PFSK-1 (cell line): ENCODE results near the gene E2F7.

Experiments
- POLR2AphosphoS5 ChIP-seq: IDR thresholded peaks from 2 replicates; pipeline ENCODE4 v1.6.1; 2012; ENCODE audit warnings: low read depth, mild to moderate bottlenecking, control low read depth, low read length, moderate library complexity
- TF ChIP-seq, protein P1 (sequence below), 2 experiments: IDR thresholded peaks; 2 replicates each; pipeline versions ENCODE4 v1.6.1 to v1.8.0; 2011 to 2012; ENCODE audit warnings: low read depth in 2 of 2, low read length in 2 of 2, control low read depth in 1 of 2, inconsistent platforms in 1 of 2, mild to moderate bottlenecking in 1 of 2, moderate library complexity in 1 of 2; ENCODE audit not compliant: insufficient read depth in 1 of 2

DNA sequence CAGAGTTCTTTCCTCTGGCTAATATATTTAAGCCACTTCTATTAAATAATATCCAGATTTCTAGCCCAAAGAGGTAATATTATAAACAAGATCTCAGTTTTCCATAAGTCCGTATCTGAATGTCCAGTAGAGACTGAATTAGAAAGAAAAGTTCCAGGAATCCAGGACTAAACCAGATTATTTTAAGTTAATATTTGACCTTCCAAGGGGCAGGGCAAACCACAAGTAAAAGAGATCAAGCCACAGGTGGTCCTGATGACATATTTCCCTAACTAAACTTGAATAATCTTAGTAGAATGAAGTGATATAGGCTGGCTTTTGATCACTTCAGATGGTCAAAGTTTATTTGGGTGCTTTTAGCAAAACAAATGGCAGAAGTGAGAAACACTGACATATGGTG lies 43.3 kb upstream of the E2F7 start:
- TF ChIP-seq, protein P1, sequence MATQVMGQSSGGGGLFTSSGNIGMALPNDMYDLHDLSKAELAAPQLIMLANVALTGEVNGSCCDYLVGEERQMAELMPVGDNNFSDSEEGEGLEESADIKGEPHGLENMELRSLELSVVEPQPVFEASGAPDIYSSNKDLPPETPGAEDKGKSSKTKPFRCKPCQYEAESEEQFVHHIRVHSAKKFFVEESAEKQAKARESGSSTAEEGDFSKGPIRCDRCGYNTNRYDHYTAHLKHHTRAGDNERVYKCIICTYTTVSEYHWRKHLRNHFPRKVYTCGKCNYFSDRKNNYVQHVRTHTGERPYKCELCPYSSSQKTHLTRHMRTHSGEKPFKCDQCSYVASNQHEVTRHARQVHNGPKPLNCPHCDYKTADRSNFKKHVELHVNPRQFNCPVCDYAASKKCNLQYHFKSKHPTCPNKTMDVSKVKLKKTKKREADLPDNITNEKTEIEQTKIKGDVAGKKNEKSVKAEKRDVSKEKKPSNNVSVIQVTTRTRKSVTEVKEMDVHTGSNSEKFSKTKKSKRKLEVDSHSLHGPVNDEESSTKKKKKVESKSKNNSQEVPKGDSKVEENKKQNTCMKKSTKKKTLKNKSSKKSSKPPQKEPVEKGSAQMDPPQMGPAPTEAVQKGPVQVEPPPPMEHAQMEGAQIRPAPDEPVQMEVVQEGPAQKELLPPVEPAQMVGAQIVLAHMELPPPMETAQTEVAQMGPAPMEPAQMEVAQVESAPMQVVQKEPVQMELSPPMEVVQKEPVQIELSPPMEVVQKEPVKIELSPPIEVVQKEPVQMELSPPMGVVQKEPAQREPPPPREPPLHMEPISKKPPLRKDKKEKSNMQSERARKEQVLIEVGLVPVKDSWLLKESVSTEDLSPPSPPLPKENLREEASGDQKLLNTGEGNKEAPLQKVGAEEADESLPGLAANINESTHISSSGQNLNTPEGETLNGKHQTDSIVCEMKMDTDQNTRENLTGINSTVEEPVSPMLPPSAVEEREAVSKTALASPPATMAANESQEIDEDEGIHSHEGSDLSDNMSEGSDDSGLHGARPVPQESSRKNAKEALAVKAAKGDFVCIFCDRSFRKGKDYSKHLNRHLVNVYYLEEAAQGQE (IDR thresholded peaks at IDR 0.05; ENCODE audit: insufficient read depth in 1 of 2, low read depth in 2 of 2, low read length in 2 of 2): no peak
- TF ChIP-seq POLR2AphosphoS5: no peak
